Glutamatergic neuron (in vitro differentiated cells): ENCODE measurements around the gene THBS4. TPM values are rescaled to one million over a fixed set of nuclear protein-coding genes. Genes with fewer than 3 reads are reported as not detected.
A peak's percentile ranks its signal among the peaks of the same experiment; 100 is the strongest.
"Not testable (repeated sequence)": the region's sequence is repeated elsewhere in the genome, so short reads cannot be mapped to it uniquely, and the experiment has no call there.

Experiments
- DNase-seq: peaks from one replicate; pipeline ENCODE4 v3.0.0; 2022
- H3K27ac Mint-ChIP-seq: one replicate; pipeline ENCODE4 v1.8.0; 2020; ENCODE audit warnings: mild to moderate bottlenecking, mixed read lengths, inconsistent platforms; ENCODE audit not compliant: unreplicated experiment
- H3K27me3 Mint-ChIP-seq: one replicate; pipeline ENCODE4 v1.8.0; 2020; ENCODE audit warnings: mild to moderate bottlenecking, moderate library complexity, mixed read lengths, inconsistent platforms; ENCODE audit not compliant: unreplicated experiment
- H3K36me3 Mint-ChIP-seq: one replicate; pipeline ENCODE4 v1.8.0; 2020; ENCODE audit warnings: mild to moderate bottlenecking, mixed read lengths, inconsistent platforms; ENCODE audit not compliant: unreplicated experiment
- H3K4me1 Mint-ChIP-seq: one replicate; pipeline ENCODE4 v1.8.0; 2020; ENCODE audit warnings: mild to moderate bottlenecking, low read depth, mixed read lengths, inconsistent platforms; ENCODE audit not compliant: unreplicated experiment
- H3K4me3 Mint-ChIP-seq: one replicate; pipeline ENCODE4 v1.8.0; 2020; ENCODE audit warnings: mild to moderate bottlenecking, mixed read lengths, inconsistent platforms; ENCODE audit not compliant: unreplicated experiment
- H3K9me3 Mint-ChIP-seq: one replicate; pipeline ENCODE4 v1.8.0; 2020; ENCODE audit warnings: mild to moderate bottlenecking, moderate library complexity, mixed read lengths, inconsistent platforms; ENCODE audit not compliant: unreplicated experiment
- CTCF ChIP-seq: fragments of 200-600 bp; sonication (generic); IDR thresholded peaks from one replicate; pipeline ENCODE4 v1.5.0; 2021; ENCODE audit not compliant: partially characterized antibody, unreplicated experiment
- total RNA-seq: library from RNA; stranded (reverse); fragmentation: NEBNext Ultra II Directional; extraction: Animal tissue kit (Norgen Biotek cat#: 25700); gene quantifications from one replicate; pipeline ENCODE4 v1.2.1, GENCODE V29; 2021; ENCODE audit not compliant: unreplicated experiment

Gene THBS4
- total RNA-seq, 1 donor from 2014 or later: 41.1 TPM

- Mint-ChIP-seq H3K36me3 (no peaks in the 10 kb centered on the region), H3K9me3 (peaks cover 2% of the 10 kb centered on the region), H3K27me3 (peaks cover 6% of the 10 kb centered on the region), H3K4me1 (peaks cover 28% of the 10 kb centered on the region), H3K4me3 (no peak overlapping the region), H3K27ac (no peak overlapping the region)
- no peak for DNase-seq
- no peak for TF ChIP-seq CTCF
Observed at GRCh38 chr5:80106916-80107315, 71.8 kb downstream of the THBS4 start.

GRCh38 chr5:80109646-80110478 lies 74.7 kb downstream of the THBS4 start:
- Mint-ChIP-seq H3K27me3 (peaks cover 9% of the 10 kb centered on the region), H3K4me1 (peaks cover 19% of the 10 kb centered on the region), H3K9me3 (peaks cover 2% of the 10 kb centered on the region), H3K36me3 (peaks cover 6% of the 10 kb centered on the region), H3K4me3 (peak overlapping the region; percentile 32), H3K27ac (no peak overlapping the region)
- peak; percentile 31 for DNase-seq
- TF ChIP-seq CTCF: no peak

GRCh38 chr5:80111376-80111990 lies 76.3 kb downstream of the THBS4 start:
- not testable (repeated sequence) for H3K27ac Mint-ChIP-seq, DNase-seq, H3K4me3 Mint-ChIP-seq, H3K36me3 Mint-ChIP-seq, H3K27me3 Mint-ChIP-seq, H3K9me3 Mint-ChIP-seq
- H3K4me1 Mint-ChIP-seq: peaks cover 16% of the 10 kb centered on the region

GRCh38 chr5:80114860-80115259 lies 79.7 kb downstream of the THBS4 start:
- no peak overlapping the region for H3K27ac Mint-ChIP-seq
- no peaks in the 10 kb centered on the region for H3K9me3 Mint-ChIP-seq
- H3K4me3 Mint-ChIP-seq: no peak overlapping the region
- no peak for TF ChIP-seq CTCF
- H3K4me1 Mint-ChIP-seq: peaks cover 12% of the 10 kb centered on the region
- H3K27me3 Mint-ChIP-seq: peaks cover 9% of the 10 kb centered on the region
- DNase-seq: no peak
- peaks cover 6% of the 10 kb centered on the region for H3K36me3 Mint-ChIP-seq

- Mint-ChIP-seq H3K9me3 (no peaks in the 10 kb centered on the region), H3K4me3 (no peak overlapping the region)
Observed at GRCh38 chr5:80116000-80116399, 80.9 kb downstream of the THBS4 start.

More at GRCh38 chr5:80116000-80116399, 80.9 kb downstream of the THBS4 start:
- H3K4me1 Mint-ChIP-seq: peaks cover 4% of the 10 kb centered on the region
- H3K27ac Mint-ChIP-seq: no peak overlapping the region
- H3K36me3 Mint-ChIP-seq: peaks cover 6% of the 10 kb centered on the region
- H3K27me3 Mint-ChIP-seq: peaks cover 3% of the 10 kb centered on the region
- TF ChIP-seq CTCF: no peak
- no peak for DNase-seq
